Camera-type eye (tissue), 1 donor: ENCODE measurements around the gene COA5. TPM values are rescaled to one million over a fixed set of nuclear protein-coding genes. Genes with fewer than 3 reads are reported as not detected.

Experiments used
- total RNA-seq: library from RNA; depleted of rRNA; stranded (reverse); fragments of >200 nt; gene quantifications from one replicate; pipeline ENCODE4 v1.2.3, GENCODE V29; 2014

COA5 gene, protein sequence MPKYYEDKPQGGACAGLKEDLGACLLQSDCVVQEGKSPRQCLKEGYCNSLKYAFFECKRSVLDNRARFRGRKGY
- 82.3 TPM for total RNA-seq

DNA sequence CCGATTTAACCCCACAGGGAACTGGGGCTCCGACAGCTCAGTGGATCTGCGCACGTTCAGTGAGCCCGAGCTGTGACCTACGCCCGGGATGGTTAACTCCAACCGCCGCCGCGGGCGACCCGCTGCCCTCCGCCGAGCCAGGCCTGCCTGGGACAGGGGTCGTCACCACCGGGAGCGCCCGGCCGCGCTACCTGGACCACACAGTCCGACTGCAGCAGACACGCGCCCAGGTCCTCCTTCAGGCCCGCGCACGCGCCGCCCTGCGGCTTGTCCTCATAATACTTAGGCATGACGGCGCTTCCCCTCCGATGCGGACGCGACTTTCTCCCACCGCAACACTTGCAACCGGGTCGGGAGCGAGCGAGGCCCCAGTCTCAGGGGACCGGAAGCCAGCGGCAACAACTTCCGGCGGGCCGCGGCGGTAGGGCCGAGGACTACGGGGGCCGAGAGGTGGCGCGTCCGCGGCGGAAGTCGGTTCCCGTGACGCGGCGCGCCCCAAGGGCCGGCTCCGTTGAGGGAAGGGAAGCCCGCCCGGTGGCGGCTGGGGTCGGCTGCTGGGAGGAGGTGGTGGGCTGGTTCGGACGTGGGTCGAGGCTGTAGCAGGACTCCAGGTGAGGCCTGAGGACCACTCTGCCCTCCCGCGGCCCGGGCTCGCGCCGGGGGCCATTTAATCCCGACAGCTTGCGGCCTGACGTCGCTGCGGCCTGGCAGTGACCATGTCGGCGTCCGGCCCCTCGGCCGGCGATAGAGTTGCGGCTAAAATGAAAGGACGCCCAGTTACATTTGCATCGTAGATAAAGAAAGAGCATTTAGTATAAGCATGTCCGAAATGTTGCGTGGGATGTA lies at the start of gene COA5, which contains the start of gene UNC50:
Gene COA5 (minus strand): TSS at position 397 of the 846 bp plus-strand sequence. CDS start 107 bp downstream, at position 290.
Gene UNC50 (plus strand): TSS at position 474 of the 846 bp plus-strand sequence. CDS start 1,171 bp downstream, outside the sequence.

Other genes starting within 250 kb of the COA5 start
- gene INPP4A, start 163.7 kb downstream of the COA5 start, total RNA-seq = 46.2 TPM
- gene UNC50, start 77 bp upstream of the COA5 start, total RNA-seq = 56.0 TPM
- 38.6 TPM for gene MGAT4A, start 122.6 kb upstream of the COA5 start, total RNA-seq